Urinary bladder (tissue), 4 donors: ENCODE measurements around the gene GPS1. TPM values are rescaled to one million over a fixed set of nuclear protein-coding genes. Genes with fewer than 3 reads are reported as not detected.
A peak's percentile ranks its signal among the peaks of the same experiment; 100 is the strongest.

Experiments
- DNase-seq: peaks from one replicate; pipeline ENCODE4 v3.0.0-alpha.2; 2015; ENCODE audit errors: extremely low spot score
- H3K27ac ChIP-seq: one replicate; pipeline ENCODE4 v1.5.1; 2013; ENCODE audit warnings: low read depth, mild to moderate bottlenecking, moderate library complexity
- H3K36me3 ChIP-seq: one replicate; pipeline ENCODE4 v1.6.1; 2013; ENCODE audit warnings: mild to moderate bottlenecking, moderate library complexity; ENCODE audit not compliant: insufficient read depth
- H3K4me1 ChIP-seq: one replicate; pipeline ENCODE4 v1.6.1; 2013; ENCODE audit warnings: mild to moderate bottlenecking, moderate library complexity; ENCODE audit not compliant: insufficient read depth
- H3K4me3 ChIP-seq: one replicate; pipeline ENCODE4 v1.5.1; 2013; ENCODE audit warnings: low read depth, low read length
- WGBS: extraction: QIAGEN DNeasy Blood & Tissue Kit; methylation state at CpG from one replicate; pipeline ENCODE4 v1.1.7; 2013; 5-methylcytosine and 5-hydroxymethylcytosine counted together
- polyA plus RNA-seq: library from polyadenylated mRNA; stranded (reverse); fragments of 200-250 nt; gene quantifications from one replicate; pipeline ENCODE4 v1.2.3, GENCODE V29; 2013
- total RNA-seq: library from RNA; depleted of rRNA; stranded (reverse); fragments of >200 nt; gene quantifications from one replicate; pipeline ENCODE4 v1.2.3, GENCODE V29; 2014
- donor health status: healthy with polysubstance abuse.
- donor health status: healthy.

Gene GPS1
- total and polyA plus RNA-seq, 2 donors: 37.3 to 95.4 TPM

GRCh38 chr17:82058855-82059249 is 7.2 kb downstream of the GPS1 start:
- Histone ChIP-seq H3K36me3 (peaks cover 6% of the 10 kb centered on the region), H3K4me3 (no peak overlapping the region), H3K4me1 (no peaks in the 10 kb centered on the region), H3K27ac (no peak overlapping the region)
- WGBS: 79% methylated on average over 10 of the region's 10 CpGs
- DNase-seq: no peak

GRCh38 chr17:82059272-82060000 is 7.7 kb downstream of the GPS1 start:
- peaks cover 6% of the 10 kb centered on the region for H3K36me3 ChIP-seq
- WGBS: 74% methylated on average over 19 of the region's 19 CpGs

GRCh38 chr17:82060001-82060380 is 8.3 kb downstream of the GPS1 start:
- DNase-seq: no peak
- H3K4me1 ChIP-seq: no peaks in the 10 kb centered on the region
- 87% methylated on average over 16 of the region's 16 CpGs for WGBS
- no peak overlapping the region for H3K27ac ChIP-seq
- H3K36me3 ChIP-seq: peaks cover 6% of the 10 kb centered on the region
- H3K4me3 ChIP-seq: no peak overlapping the region

More at GRCh38 chr17:82059272-82060000, 7.7 kb downstream of the GPS1 start:
- no peaks in the 10 kb centered on the region for H3K4me1 ChIP-seq
- H3K27ac ChIP-seq: no peak overlapping the region
- DNase-seq: no peak
- no peak overlapping the region for H3K4me3 ChIP-seq

- Histone ChIP-seq H3K36me3 (peaks cover 6% of the 10 kb centered on the region), H3K4me1 (no peaks in the 10 kb centered on the region), H3K4me3 (no peak overlapping the region), H3K27ac (no peak overlapping the region)
- no peak for DNase-seq
- 85% methylated on average over 14 of the region's 14 CpGs for WGBS
Observed at GRCh38 chr17:82060614-82061013, 8.9 kb downstream of the GPS1 start.

GRCh38 chr17:82061047-82061925 is 9.6 kb downstream of the GPS1 start:
- H3K36me3 ChIP-seq: peaks cover 6% of the 10 kb centered on the region
- no peak for DNase-seq
- no peak overlapping the region for H3K4me3 ChIP-seq
- peaks cover 2% of the 10 kb centered on the region for H3K4me1 ChIP-seq
- 90% methylated on average over 34 of the region's 34 CpGs for WGBS
- no peak overlapping the region for H3K27ac ChIP-seq

GRCh38 chr17:82062076-82062983 is 10.6 kb downstream of the GPS1 start:
- no peak overlapping the region for H3K4me3 ChIP-seq
- peaks cover 4% of the 10 kb centered on the region for H3K4me1 ChIP-seq
- peaks cover 2% of the 10 kb centered on the region for H3K36me3 ChIP-seq
- WGBS: 85% methylated on average over 24 of the region's 24 CpGs
- no peak overlapping the region for H3K27ac ChIP-seq
- DNase-seq: no peak

GRCh38 chr17:82062984-82063368 is 11.3 kb downstream of the GPS1 start:
- Histone ChIP-seq H3K4me3 (no peak overlapping the region), H3K36me3 (peaks cover 2% of the 10 kb centered on the region), H3K27ac (no peak overlapping the region), H3K4me1 (peaks cover 4% of the 10 kb centered on the region)
- 93% methylated on average over 9 of the region's 9 CpGs for WGBS
- DNase-seq: no peak

- H3K4me3 ChIP-seq: no peak overlapping the region
- WGBS: 80% methylated on average over 20 of the region's 20 CpGs
- H3K36me3 ChIP-seq: peaks cover 2% of the 10 kb centered on the region
- no peak overlapping the region for H3K27ac ChIP-seq
- DNase-seq: no peak
- H3K4me1 ChIP-seq: peaks cover 4% of the 10 kb centered on the region
Observed at GRCh38 chr17:82063424-82064415, 12.0 kb downstream of the GPS1 start.

- H3K4me1 ChIP-seq: peaks cover 4% of the 10 kb centered on the region
- 33% methylated on average over 36 of the region's 36 CpGs for WGBS
- peak overlapping the region; percentile 45 for H3K27ac ChIP-seq
- peak overlapping the region; percentile 94 for H3K4me3 ChIP-seq
- DNase-seq: no peak
- no peaks in the 10 kb centered on the region for H3K36me3 ChIP-seq
Observed at GRCh38 chr17:82064433-82065192, 12.9 kb downstream of the GPS1 start.

- WGBS: 1% methylated on average over 47 of the region's 47 CpGs
- peak overlapping the region; percentile 94 for H3K4me3 ChIP-seq
- peaks cover 4% of the 10 kb centered on the region for H3K4me1 ChIP-seq
- peak overlapping the region; percentile 45 for H3K27ac ChIP-seq
- no peaks in the 10 kb centered on the region for H3K36me3 ChIP-seq
- no peak for DNase-seq
Observed at GRCh38 chr17:82065193-82065637, 13.5 kb downstream of the GPS1 start.

- peaks cover 4% of the 10 kb centered on the region for H3K4me1 ChIP-seq
- no peaks in the 10 kb centered on the region for H3K36me3 ChIP-seq
- peak within 1 kb of the TSS; percentile 87 for H3K27ac ChIP-seq
- WGBS: 11% methylated on average over 88 of the region's 88 CpGs
- H3K4me3 ChIP-seq: peak within 1 kb of the TSS; percentile 94
- DNase-seq: no peak
Observed at GRCh38 chr17:82065638-82066303, 14.1 kb downstream of the GPS1 start, which contains the start of gene DUS1L. Gene DUS1L (minus strand): TSS chr17:82065804. CDS start chr17:82065059, 745 bp downstream.
